NCI-H1930 (cell line): ENCODE data around the gene ZHX3.
"Not testable (repeated sequence)": the region's sequence is repeated elsewhere in the genome, so short reads cannot be mapped to it uniquely, and the experiment has no call there.

Experiments
- DNase-seq, 2 experiments: peaks; one replicate each; lab custom pipeline; 2025; lab: John Stamatoyannopoulos, UW

Gene ZHX3

DNA sequence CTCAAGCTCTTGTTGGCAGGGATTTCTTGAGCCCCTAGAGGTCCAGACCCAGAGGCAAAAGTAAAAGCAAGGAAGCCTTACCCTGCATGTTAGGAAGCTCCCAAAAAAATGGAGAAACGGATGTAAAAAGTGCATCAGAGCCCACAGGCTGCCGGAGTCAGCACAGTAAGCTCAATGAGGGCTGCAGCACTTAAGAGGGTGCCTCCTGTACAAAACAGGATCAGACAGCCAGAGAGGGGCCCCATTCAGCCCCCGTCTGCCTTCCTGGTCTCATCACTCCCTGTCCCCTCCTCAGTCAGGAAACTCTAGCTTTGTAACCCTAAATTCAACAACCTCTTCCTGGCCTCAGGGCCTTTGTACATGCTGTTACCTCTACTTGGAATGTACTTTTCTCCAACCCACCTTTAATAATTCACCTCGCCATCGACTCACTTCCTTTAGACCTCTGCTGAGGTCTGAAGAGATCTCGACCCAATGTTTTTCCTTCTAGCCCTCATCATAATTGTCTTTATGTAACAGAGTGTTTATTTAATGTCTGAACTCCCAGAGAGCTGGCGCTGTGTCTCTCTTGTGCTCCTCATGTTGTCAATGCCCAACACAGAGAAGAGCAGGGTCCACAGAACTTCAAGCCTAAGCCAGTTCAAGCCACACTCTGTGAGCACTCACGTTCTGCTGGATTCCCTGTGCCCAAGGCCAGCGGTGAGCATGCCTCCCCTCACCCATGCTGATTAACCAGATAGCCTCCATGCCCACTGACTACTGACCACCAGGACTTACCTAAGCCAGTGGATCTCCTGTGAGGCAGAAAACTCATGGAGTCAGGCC lies 183.0 kb downstream of the ZHX3 start:
- DNase-seq, result no peak

GRCh38 chr20:41133709-41134361 lies 183.7 kb downstream of the ZHX3 start:
- no peak for DNase-seq

- DNase-seq, result not testable (repeated sequence)
These were observed 185.1 kb downstream of the ZHX3 start for GRCh38 chr20:41132388-41132775.

GRCh38 chr20:41131594-41132387 lies 185.7 kb downstream of the ZHX3 start:
- no peak for DNase-seq
